Activated CD4-positive, alpha-beta T cell treated with anti-CD3 and anti-CD28 coated beads, Interleukin-2, amount 10 ng/mL, durations not matched to agents 24 days and 14 days (primary cell): ENCODE measurements around the gene WNT7B. TPM values are rescaled to one million over a fixed set of nuclear protein-coding genes. Genes with fewer than 3 reads are reported as not detected.

Experiments used
- DNase-seq: peaks from one replicate; pipeline ENCODE4 v3.0.0; 2022
- H3K27ac Mint-ChIP-seq: one replicate; pipeline ENCODE4 v1.8.0; 2022; ENCODE audit warnings: mild to moderate bottlenecking, mixed read lengths
- H3K27me3 Mint-ChIP-seq: one replicate; pipeline ENCODE4 v1.8.0; 2022; ENCODE audit warnings: mixed read lengths
- H3K36me3 Mint-ChIP-seq: one replicate; pipeline ENCODE4 v1.8.0; 2022; ENCODE audit warnings: low read depth, mild to moderate bottlenecking, mixed read lengths
- H3K4me1 Mint-ChIP-seq: one replicate; pipeline ENCODE4 v1.8.0; 2021; ENCODE audit warnings: mixed read lengths
- H3K4me3 Mint-ChIP-seq: one replicate; pipeline ENCODE4 v1.8.0; 2022; ENCODE audit warnings: mild to moderate bottlenecking, moderate library complexity, mixed read lengths
- H3K9me3 Mint-ChIP-seq: one replicate; pipeline ENCODE4 v1.8.0; 2021; ENCODE audit warnings: mixed read lengths
- intact Hi-C: fragments of 100-400 bp; cut with micrococcal nuclease; formaldehyde crosslinking; loops from one replicate; pipeline ENCODE4 v1.15.1; 2023
- total RNA-seq: library from RNA; stranded (reverse); gene quantifications from 2 replicates; pipeline ENCODE4 v1.2.3, GENCODE V29; 2022

Gene WNT7B
- total RNA-seq, 1 donor from 2014 or later, result not detected

- Mint-ChIP-seq H3K27me3 (peaks cover 2% of the 10 kb centered on the region), H3K4me3 (no peak overlapping the region), H3K9me3 (no peaks in the 10 kb centered on the region), H3K36me3 (no peaks in the 10 kb centered on the region), H3K27ac (no peak overlapping the region), H3K4me1 (no peaks in the 10 kb centered on the region)
- intact Hi-C loops, result no loop called here
- DNase-seq, result no peak
These were observed 19.1 kb downstream of the WNT7B start for GRCh38 chr22:45957826-45958225.

- Mint-ChIP-seq H3K36me3 (no peaks in the 10 kb centered on the region), H3K4me1 (no peaks in the 10 kb centered on the region), H3K9me3 (no peaks in the 10 kb centered on the region), H3K4me3 (no peak overlapping the region), H3K27ac (no peak overlapping the region), H3K27me3 (peaks cover 4% of the 10 kb centered on the region)
- DNase-seq, result no peak
- intact Hi-C loops, result no loop called here
These were observed 23.8 kb downstream of the WNT7B start for GRCh38 chr22:45953178-45953577.

- intact Hi-C loops, result no loop called here
- no peaks in the 10 kb centered on the region for H3K4me1 Mint-ChIP-seq
- peaks cover 4% of the 10 kb centered on the region for H3K27me3 Mint-ChIP-seq
- H3K9me3 Mint-ChIP-seq, result no peaks in the 10 kb centered on the region
- DNase-seq, result no peak
- H3K4me3 Mint-ChIP-seq, result no peak overlapping the region
- no peaks in the 10 kb centered on the region for H3K36me3 Mint-ChIP-seq
- H3K27ac Mint-ChIP-seq, result no peak overlapping the region
These were observed 24.4 kb downstream of the WNT7B start for GRCh38 chr22:45952553-45952952.

GRCh38 chr22:45952151-45952550 is 24.8 kb downstream of the WNT7B start:
- intact Hi-C loops, result no loop called here
- Mint-ChIP-seq H3K27me3 (peaks cover 4% of the 10 kb centered on the region), H3K4me3 (no peak overlapping the region), H3K4me1 (no peaks in the 10 kb centered on the region), H3K9me3 (no peaks in the 10 kb centered on the region), H3K27ac (no peak overlapping the region), H3K36me3 (no peaks in the 10 kb centered on the region)
- no peak for DNase-seq

- intact Hi-C loops, result no loop called here
- Mint-ChIP-seq H3K36me3 (no peaks in the 10 kb centered on the region), H3K27ac (no peak overlapping the region), H3K9me3 (no peaks in the 10 kb centered on the region), H3K27me3 (peaks cover 4% of the 10 kb centered on the region), H3K4me3 (no peak overlapping the region), H3K4me1 (no peaks in the 10 kb centered on the region)
- no peak for DNase-seq
These were observed 27.1 kb downstream of the WNT7B start for GRCh38 chr22:45949891-45950290.

- intact Hi-C loops, result no loop called here
- Mint-ChIP-seq H3K4me1 (no peaks in the 10 kb centered on the region), H3K27me3 (peaks cover 4% of the 10 kb centered on the region), H3K27ac (no peak overlapping the region), H3K4me3 (no peak overlapping the region), H3K9me3 (no peaks in the 10 kb centered on the region), H3K36me3 (no peaks in the 10 kb centered on the region)
- DNase-seq, result no peak
These were observed 27.6 kb downstream of the WNT7B start for GRCh38 chr22:45949258-45949870.

- DNase-seq, result no peak
- Mint-ChIP-seq H3K4me1 (no peaks in the 10 kb centered on the region), H3K36me3 (no peaks in the 10 kb centered on the region), H3K27ac (no peak overlapping the region), H3K27me3 (peaks cover 2% of the 10 kb centered on the region), H3K9me3 (no peaks in the 10 kb centered on the region), H3K4me3 (no peak overlapping the region)
- intact Hi-C loops, result no loop called here
These were observed 28.8 kb downstream of the WNT7B start for GRCh38 chr22:45948081-45948648.

- no peak overlapping the region for H3K4me3 Mint-ChIP-seq
- no peaks in the 10 kb centered on the region for H3K27me3 Mint-ChIP-seq
- intact Hi-C loops, result no loop called here
- DNase-seq, result no peak
- no peaks in the 10 kb centered on the region for H3K9me3 Mint-ChIP-seq
- H3K36me3 Mint-ChIP-seq, result no peaks in the 10 kb centered on the region
- H3K27ac Mint-ChIP-seq, result no peak overlapping the region
- H3K4me1 Mint-ChIP-seq, result no peaks in the 10 kb centered on the region
These were observed 30.0 kb downstream of the WNT7B start for GRCh38 chr22:45946805-45947600.

- H3K4me3 Mint-ChIP-seq, result no peak overlapping the region
- no peaks in the 10 kb centered on the region for H3K27me3 Mint-ChIP-seq
- H3K36me3 Mint-ChIP-seq, result no peaks in the 10 kb centered on the region
- H3K4me1 Mint-ChIP-seq, result no peaks in the 10 kb centered on the region
- DNase-seq, result no peak
- no peak overlapping the region for H3K27ac Mint-ChIP-seq
- H3K9me3 Mint-ChIP-seq, result no peaks in the 10 kb centered on the region
- intact Hi-C loops, result no loop called here
These were observed 31.3 kb downstream of the WNT7B start for GRCh38 chr22:45945621-45946106.

- no peaks in the 10 kb centered on the region for H3K4me1 Mint-ChIP-seq
- H3K4me3 Mint-ChIP-seq, result no peak overlapping the region
- H3K27ac Mint-ChIP-seq, result no peak overlapping the region
- DNase-seq, result no peak
- no peaks in the 10 kb centered on the region for H3K27me3 Mint-ChIP-seq
- no peaks in the 10 kb centered on the region for H3K36me3 Mint-ChIP-seq
- no peaks in the 10 kb centered on the region for H3K9me3 Mint-ChIP-seq
- intact Hi-C loops, result no loop called here
These were observed 34.0 kb downstream of the WNT7B start for GRCh38 chr22:45942787-45943493.

- Mint-ChIP-seq H3K9me3 (no peaks in the 10 kb centered on the region), H3K4me1 (no peaks in the 10 kb centered on the region), H3K36me3 (no peaks in the 10 kb centered on the region), H3K27ac (no peak overlapping the region), H3K4me3 (no peak overlapping the region), H3K27me3 (no peaks in the 10 kb centered on the region)
- no peak for DNase-seq
- intact Hi-C loops, result no loop called here
These were observed 34.6 kb downstream of the WNT7B start for GRCh38 chr22:45942344-45942743.

GRCh38 chr22:45938913-45939312 is 38.0 kb downstream of the WNT7B start:
- Mint-ChIP-seq H3K27me3 (no peaks in the 10 kb centered on the region), H3K9me3 (no peaks in the 10 kb centered on the region), H3K27ac (no peak overlapping the region), H3K4me3 (no peak overlapping the region), H3K36me3 (no peaks in the 10 kb centered on the region), H3K4me1 (no peaks in the 10 kb centered on the region)
- intact Hi-C loops, result no loop called here
- DNase-seq, result no peak

GRCh38 chr22:45937960-45938359 is 39.0 kb downstream of the WNT7B start:
- no peak for DNase-seq
- H3K27ac Mint-ChIP-seq, result no peak overlapping the region
- no peak overlapping the region for H3K4me3 Mint-ChIP-seq
- no peaks in the 10 kb centered on the region for H3K9me3 Mint-ChIP-seq
- intact Hi-C loops, result no loop called here
- H3K36me3 Mint-ChIP-seq, result no peaks in the 10 kb centered on the region
- no peaks in the 10 kb centered on the region for H3K4me1 Mint-ChIP-seq
- H3K27me3 Mint-ChIP-seq, result no peaks in the 10 kb centered on the region

GRCh38 chr22:45935573-45935972 is 41.4 kb downstream of the WNT7B start:
- Mint-ChIP-seq H3K27ac (no peak overlapping the region), H3K4me3 (no peak overlapping the region), H3K27me3 (no peaks in the 10 kb centered on the region), H3K4me1 (no peaks in the 10 kb centered on the region), H3K9me3 (no peaks in the 10 kb centered on the region), H3K36me3 (no peaks in the 10 kb centered on the region)
- intact Hi-C loops, result no loop called here
- DNase-seq, result no peak
